ENCODE data around the gene NCAN. TPM values are rescaled to one million over a fixed set of nuclear protein-coding genes. Genes with fewer than 3 reads are reported as not detected.

NCAN gene
- total and polyA plus RNA-seq, 2 of the 4 experiments (the other 2 are of a cell fraction), result not detected

GRCh38 chr19:19267305-19267704 lies 55.5 kb downstream of the NCAN start:
- dilution Hi-C loops (cut with HindIII; ENCODE audit: low sequenced_read_pairs, unreplicated experiment), result no loop called here
- CTCF ChIA-PET, result no interaction called here
- Histone ChIP-seq H3K9me1 (ENCODE audit: insufficient read depth, low read length) (peaks cover 1% of the 10 kb centered on the region; the same call in 1 of the 2 replicates), H3K27ac (ENCODE audit: insufficient read depth, low read length) (no peak overlapping the region), H3K4me3 (ENCODE audit: insufficient read depth, low read depth, low read length) (no peak overlapping the region), H3K27me3 (ENCODE audit: control insufficient read depth, insufficient read depth, low read length) (peaks cover 17% of the 10 kb centered on the region), H3K4ac (ENCODE audit: low read depth, low read length) (no peak overlapping the region), H3K4me2 (ENCODE audit: low read depth, low read length) (no peak overlapping the region), H2AFZ (replicated peaks; ENCODE audit: low read length, poor library complexity) (no peak overlapping the region), H4K20me1 (ENCODE audit: insufficient read depth, low read length) (no peaks in the 10 kb centered on the region; the same call in 1 of the 2 replicates), H4K5ac (ENCODE audit: low read depth, low read length) (no peak overlapping the region), H3K4me1 (ENCODE audit: control insufficient read depth, insufficient read depth, low read length) (no peaks in the 10 kb centered on the region), H3K79me1 (ENCODE audit: low read depth in 1 of 2, low read length in 2 of 2) (no peaks in the 10 kb centered on the region), H4K91ac (ENCODE audit: insufficient read depth, low read depth, low read length) (no peak overlapping the region), H2AK9ac (replicated peaks; ENCODE audit: low read depth, low read length, poor library complexity) (no peak overlapping the region), H2BK15ac (ENCODE audit: low read depth, low read length) (no peak overlapping the region), H3K18ac (ENCODE audit: low read depth, low read length) (no peak overlapping the region), H2BK20ac (ENCODE audit: low read depth, low read length) (no peak overlapping the region), H3K23ac (ENCODE audit: low read depth, low read length) (no peak overlapping the region), H3K9ac (ENCODE audit: low read depth, low read length) (no peak overlapping the region), H3K14ac (replicated peaks; ENCODE audit: low read depth, low read length) (no peak overlapping the region), H2AK5ac (ENCODE audit: low read depth, low read length) (no peak overlapping the region), H4K8ac (ENCODE audit: low read depth in 2 of 2, low read length in 2 of 2) (no peak overlapping the region), H3K9me3 (ENCODE audit: control insufficient read depth, insufficient read depth, low read length) (no peaks in the 10 kb centered on the region), H3K36me3 (ENCODE audit: control insufficient read depth, insufficient read depth, low read length) (no peaks in the 10 kb centered on the region), H2BK120ac (ENCODE audit: low read depth, low read length) (no peak overlapping the region), H3K56ac (ENCODE audit: extremely low read depth, insufficient read depth, low read length) (no peak overlapping the region), H2BK5ac (ENCODE audit: low read depth, low read length, poor library complexity, severe bottlenecking) (no peak overlapping the region)
- WGBS, 2 experiments (ENCODE audit: extremely low coverage in 2 of 2, insufficient read length in 1 of 2), result no CpG with 5 or more reads among the region's 3 CpGs
- no TSS peak for BruUV-seq (replicated peaks)
- intact Hi-C loops (cut with micrococcal nuclease), result no loop called here
- in situ Hi-C loops (cut with MboI; ENCODE audit: low sequenced_read_pairs), result no loop called here
- ATAC-seq (ENCODE audit: low read depth) (no peak), DNase-seq (no peak)
- POLR2A ChIA-PET (ENCODE audit: unreplicated experiment), result no interaction called here
- TF ChIP-seq FOS (IDR thresholded peaks at IDR 0.05; ENCODE audit: low read depth, low read length) (no peak), MAZ (IDR thresholded peaks at IDR 0.05; ENCODE audit: borderline replicate concordance, low read depth, low read length) (no peak), SMC3 (IDR thresholded peaks at IDR 0.05; ENCODE audit: low read depth, low read length) (no peak), CEBPB (IDR thresholded peaks at IDR 0.05; ENCODE audit: low read depth, low read length) (no peak), RCOR1 (IDR thresholded peaks at IDR 0.05; ENCODE audit: insufficient replicate concordance, low read length) (no peak), BHLHE40 (IDR thresholded peaks at IDR 0.05; ENCODE audit: low read depth, low read length) (no peak), CHD1 (IDR thresholded peaks at IDR 0.05; ENCODE audit: low read depth, low read length) (no peak), NFE2L2 (IDR thresholded peaks at IDR 0.05; ENCODE audit: low read depth, low read length) (no peak), RAD21 (IDR thresholded peaks at IDR 0.05; ENCODE audit: low read length) (no peak), CTCF (conservative IDR thresholded peaks at IDR 0.05; ENCODE audit: low read depth, low read length) (no peak), POLR2A (IDR thresholded peaks at IDR 0.05; ENCODE audit: low read depth, low read length) (no peak), RFX5 (IDR thresholded peaks at IDR 0.05; ENCODE audit: low read depth, low read length) (no peak), ELK1 (IDR thresholded peaks at IDR 0.05; ENCODE audit: borderline replicate concordance, low read depth, low read length) (no peak), MXI1 (IDR thresholded peaks at IDR 0.05; ENCODE audit: borderline replicate concordance, low read depth, low read length) (no peak), USF2 (IDR thresholded peaks at IDR 0.05; ENCODE audit: low read depth, low read length) (no peak), MAFK (IDR thresholded peaks at IDR 0.05; ENCODE audit: low read depth, low read length) (no peak)
